K562 (cell line): ENCODE measurements around the gene SKOR1. TPM values are rescaled to one million over a fixed set of nuclear protein-coding genes. Genes with fewer than 3 reads are reported as not detected.

Source experiments
- BHLHE40 ChIP-seq: IDR thresholded peaks from 2 replicates; pipeline ENCODE4 v1.6.1; 2011; ENCODE audit warnings: low read length, improper control_type of control experiment
- CHCHD3 ChIP-seq: fragments of 250-450 bp; sonication (Bioruptor Pico); IDR thresholded peaks from 2 replicates; pipeline ENCODE4 v2.1.2; 2022; ENCODE audit warnings: mild to moderate bottlenecking
- CTCFL ChIP-seq: IDR thresholded peaks from 2 replicates; pipeline ENCODE4 v1.6.1; 2011; ENCODE audit warnings: borderline replicate concordance, low read depth, mild to moderate bottlenecking, moderate library complexity, low read length; ENCODE audit not compliant: insufficient read depth, poor library complexity, severe bottlenecking
- ELF4 ChIP-seq: fragments of 450-650 bp; formaldehyde crosslinking; IDR thresholded peaks from 2 replicates; pipeline ENCODE4 v1.4.0; 2022; ENCODE audit warnings: missing genetic modification characterization
- HEY1 ChIP-seq: fragments of 250-450 bp; sonication (Bioruptor Pico); IDR thresholded peaks from 2 replicates; pipeline ENCODE4 v1.5.0; 2020; ENCODE audit warnings: mild to moderate bottlenecking, moderate library complexity, borderline replicate concordance
- HNRNPH1 ChIP-seq: fragments of 200-400 bp; formaldehyde crosslinking; optimal IDR thresholded peaks from 2 replicates; pipeline ENCODE3; 2017; ENCODE audit warnings: low read depth, mild to moderate bottlenecking, low read length, moderate library complexity
- KLF16 ChIP-seq: IDR thresholded peaks from 2 replicates; pipeline ENCODE4 v1.6.1; 2016; ENCODE audit warnings: antibody characterized with exemption
- NR2F6 ChIP-seq: fragments of 450-650 bp; formaldehyde crosslinking; IDR thresholded peaks from 2 replicates; pipeline ENCODE4 v1.4.0; 2020; ENCODE audit warnings: mild to moderate bottlenecking
- RFX5 ChIP-seq: IDR thresholded peaks from 2 replicates; pipeline ENCODE4 v1.6.1; 2011; ENCODE audit warnings: low read depth, mild to moderate bottlenecking, improper control_type of control experiment, low read length
- SLC30A9 ChIP-seq: fragments of 250-450 bp; sonication (Bioruptor Pico); IDR thresholded peaks from 2 replicates; pipeline ENCODE4 v1.8.0; 2022; ENCODE audit warnings: mild to moderate bottlenecking, moderate library complexity
- SP2 ChIP-seq: IDR thresholded peaks from 2 replicates; pipeline ENCODE4 v1.6.1; 2011; ENCODE audit warnings: mild to moderate bottlenecking, low read depth, low read length, moderate library complexity; ENCODE audit not compliant: poor library complexity, severe bottlenecking; ENCODE audit errors: extremely low read depth
- ZBTB9 ChIP-seq: fragments of 450-650 bp; formaldehyde crosslinking; IDR thresholded peaks from 2 replicates; pipeline ENCODE4 v1.4.0; 2020; ENCODE audit warnings: mild to moderate bottlenecking, moderate library complexity
- ZNF274 ChIP-seq: IDR thresholded peaks from 2 replicates; pipeline ENCODE4 v1.6.1; 2011; ENCODE audit warnings: low read depth, mild to moderate bottlenecking, low read length, moderate library complexity, borderline replicate concordance
- ZNF398 ChIP-seq: fragments of 250-450 bp; sonication (Bioruptor Pico); IDR thresholded peaks from 2 replicates; pipeline ENCODE4 v1.8.0; 2021; ENCODE audit warnings: moderate library complexity, mild to moderate bottlenecking, inconsistent platforms
- ZNF431 ChIP-seq: sonication (generic); formaldehyde crosslinking; IDR thresholded peaks from 2 replicates; pipeline ENCODE4 v1.8.0; 2022; ENCODE audit warnings: mild to moderate bottlenecking, missing genetic modification reagents
- polyA plus RNA-seq, 8 experiments: library from polyadenylated mRNA; depleted of rRNA in 4 of 8; stranded (reverse) in 5 of 8; unstranded in 3 of 8; fragments of >200 nt; fragmentation: Nextera tagmentation in 2 of 8; fragmentation: Illumina TruSeq in 1 of 8; extraction: Ambion mirVana in 2 of 8; extraction: Trizol in 1 of 8; gene quantifications; 2 replicates each; pipeline versions ENCODE4 v1.2.1 to v1.2.3, GENCODE V29; 2011 to 2014; ENCODE audit warnings: inconsistent platforms in 1 of 8, missing spikeins in 1 of 8
- total RNA-seq, 7 experiments: library from RNA; depleted of rRNA in 6 of 7; stranded (reverse); fragments of >200 nt in 6 of 7; fragmentation: Illumina TruSeq in 2 of 7; extraction: Trizol in 2 of 7; gene quantifications; 2 replicates each; pipeline versions ENCODE4 v1.2.1 to v1.2.3, GENCODE V29; 2011 to 2021; ENCODE audit warnings: low replicate concordance in 1 of 7
- TF ChIP-seq, protein P1 (sequence below): fragments of 200-800 bp; sonication (Bioruptor generic); IDR thresholded peaks from 2 replicates; pipeline ENCODE4 v1.6.1; 2017; ENCODE audit warnings: missing genetic modification characterization, missing compliant biosample characterization
- TF ChIP-seq, protein P2 (sequence below): sonication (generic); formaldehyde crosslinking; IDR thresholded peaks from 2 replicates; pipeline ENCODE4 v1.8.0; 2022; ENCODE audit warnings: missing genetic modification reagents, mild to moderate bottlenecking, borderline replicate concordance
- TF ChIP-seq, protein P3 (sequence below): sonication (generic); formaldehyde crosslinking; IDR thresholded peaks from 2 replicates; pipeline ENCODE4 v1.9.0; 2022; ENCODE audit warnings: mild to moderate bottlenecking, missing genetic modification reagents

Gene SKOR1
- total and polyA plus RNA-seq, 9 of the 15 experiments (the other 6 are each of a cell fraction or from before 2014, with no cell fraction given): 0.04 to 0.41 (median 0.09) TPM; not detected in 3

GRCh38 chr15:67863442-67863987, 38.2 kb downstream of the SKOR1 start (continued):
- TF ChIP-seq, protein P1, sequence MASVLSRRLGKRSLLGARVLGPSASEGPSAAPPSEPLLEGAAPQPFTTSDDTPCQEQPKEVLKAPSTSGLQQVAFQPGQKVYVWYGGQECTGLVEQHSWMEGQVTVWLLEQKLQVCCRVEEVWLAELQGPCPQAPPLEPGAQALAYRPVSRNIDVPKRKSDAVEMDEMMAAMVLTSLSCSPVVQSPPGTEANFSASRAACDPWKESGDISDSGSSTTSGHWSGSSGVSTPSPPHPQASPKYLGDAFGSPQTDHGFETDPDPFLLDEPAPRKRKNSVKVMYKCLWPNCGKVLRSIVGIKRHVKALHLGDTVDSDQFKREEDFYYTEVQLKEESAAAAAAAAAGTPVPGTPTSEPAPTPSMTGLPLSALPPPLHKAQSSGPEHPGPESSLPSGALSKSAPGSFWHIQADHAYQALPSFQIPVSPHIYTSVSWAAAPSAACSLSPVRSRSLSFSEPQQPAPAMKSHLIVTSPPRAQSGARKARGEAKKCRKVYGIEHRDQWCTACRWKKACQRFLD (CRISPR knock-in tag): no peak
- TF ChIP-seq, protein P2, sequence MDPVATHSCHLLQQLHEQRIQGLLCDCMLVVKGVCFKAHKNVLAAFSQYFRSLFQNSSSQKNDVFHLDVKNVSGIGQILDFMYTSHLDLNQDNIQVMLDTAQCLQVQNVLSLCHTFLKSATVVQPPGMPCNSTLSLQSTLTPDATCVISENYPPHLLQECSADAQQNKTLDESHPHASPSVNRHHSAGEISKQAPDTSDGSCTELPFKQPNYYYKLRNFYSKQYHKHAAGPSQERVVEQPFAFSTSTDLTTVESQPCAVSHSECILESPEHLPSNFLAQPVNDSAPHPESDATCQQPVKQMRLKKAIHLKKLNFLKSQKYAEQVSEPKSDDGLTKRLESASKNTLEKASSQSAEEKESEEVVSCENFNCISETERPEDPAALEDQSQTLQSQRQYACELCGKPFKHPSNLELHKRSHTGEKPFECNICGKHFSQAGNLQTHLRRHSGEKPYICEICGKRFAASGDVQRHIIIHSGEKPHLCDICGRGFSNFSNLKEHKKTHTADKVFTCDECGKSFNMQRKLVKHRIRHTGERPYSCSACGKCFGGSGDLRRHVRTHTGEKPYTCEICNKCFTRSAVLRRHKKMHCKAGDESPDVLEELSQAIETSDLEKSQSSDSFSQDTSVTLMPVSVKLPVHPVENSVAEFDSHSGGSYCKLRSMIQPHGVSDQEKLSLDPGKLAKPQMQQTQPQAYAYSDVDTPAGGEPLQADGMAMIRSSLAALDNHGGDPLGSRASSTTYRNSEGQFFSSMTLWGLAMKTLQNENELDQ (CRISPR knock-in tag): no peak
- TF ChIP-seq HNRNPH1 (no peak), CTCFL (no peak), RFX5 (no peak), SLC30A9 (CRISPR knock-in tag) (no peak), BHLHE40 (peak; percentile 88), SP2 (no peak), NR2F6 (no peak), ZBTB9 (CRISPR knock-in tag) (no peak; the same call in 1 of the 2 replicates), ZNF431 (CRISPR knock-in tag) (peak; percentile 68; the same call in 1 of the 2 replicates), HEY1 (CRISPR knock-in tag) (no peak), ZNF398 (CRISPR knock-in tag) (no peak), KLF16 (0 out of 2 replicates have a peak, but pooled peaks have one; percentile 23), CHCHD3 (no peak), ELF4 (CRISPR knock-in tag) (no peak), ZNF274 (no peak)
- TF ChIP-seq, protein P3, sequence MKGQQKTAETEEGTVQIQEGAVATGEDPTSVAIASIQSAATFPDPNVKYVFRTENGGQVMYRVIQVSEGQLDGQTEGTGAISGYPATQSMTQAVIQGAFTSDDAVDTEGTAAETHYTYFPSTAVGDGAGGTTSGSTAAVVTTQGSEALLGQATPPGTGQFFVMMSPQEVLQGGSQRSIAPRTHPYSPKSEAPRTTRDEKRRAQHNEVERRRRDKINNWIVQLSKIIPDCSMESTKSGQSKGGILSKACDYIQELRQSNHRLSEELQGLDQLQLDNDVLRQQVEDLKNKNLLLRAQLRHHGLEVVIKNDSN (CRISPR knock-in tag): no peak
